Activated CD8-positive, alpha-beta memory T cell treated with anti-CD3 and anti-CD28 coated beads for 24 hours (primary cell): ENCODE data around the gene MINDY2.

Experiments used
- DNase-seq: peaks from one replicate; pipeline ENCODE4 v3.0.0-alpha.2; 2020

Gene MINDY2, protein sequence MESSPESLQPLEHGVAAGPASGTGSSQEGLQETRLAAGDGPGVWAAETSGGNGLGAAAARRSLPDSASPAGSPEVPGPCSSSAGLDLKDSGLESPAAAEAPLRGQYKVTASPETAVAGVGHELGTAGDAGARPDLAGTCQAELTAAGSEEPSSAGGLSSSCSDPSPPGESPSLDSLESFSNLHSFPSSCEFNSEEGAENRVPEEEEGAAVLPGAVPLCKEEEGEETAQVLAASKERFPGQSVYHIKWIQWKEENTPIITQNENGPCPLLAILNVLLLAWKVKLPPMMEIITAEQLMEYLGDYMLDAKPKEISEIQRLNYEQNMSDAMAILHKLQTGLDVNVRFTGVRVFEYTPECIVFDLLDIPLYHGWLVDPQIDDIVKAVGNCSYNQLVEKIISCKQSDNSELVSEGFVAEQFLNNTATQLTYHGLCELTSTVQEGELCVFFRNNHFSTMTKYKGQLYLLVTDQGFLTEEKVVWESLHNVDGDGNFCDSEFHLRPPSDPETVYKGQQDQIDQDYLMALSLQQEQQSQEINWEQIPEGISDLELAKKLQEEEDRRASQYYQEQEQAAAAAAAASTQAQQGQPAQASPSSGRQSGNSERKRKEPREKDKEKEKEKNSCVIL

DNA sequence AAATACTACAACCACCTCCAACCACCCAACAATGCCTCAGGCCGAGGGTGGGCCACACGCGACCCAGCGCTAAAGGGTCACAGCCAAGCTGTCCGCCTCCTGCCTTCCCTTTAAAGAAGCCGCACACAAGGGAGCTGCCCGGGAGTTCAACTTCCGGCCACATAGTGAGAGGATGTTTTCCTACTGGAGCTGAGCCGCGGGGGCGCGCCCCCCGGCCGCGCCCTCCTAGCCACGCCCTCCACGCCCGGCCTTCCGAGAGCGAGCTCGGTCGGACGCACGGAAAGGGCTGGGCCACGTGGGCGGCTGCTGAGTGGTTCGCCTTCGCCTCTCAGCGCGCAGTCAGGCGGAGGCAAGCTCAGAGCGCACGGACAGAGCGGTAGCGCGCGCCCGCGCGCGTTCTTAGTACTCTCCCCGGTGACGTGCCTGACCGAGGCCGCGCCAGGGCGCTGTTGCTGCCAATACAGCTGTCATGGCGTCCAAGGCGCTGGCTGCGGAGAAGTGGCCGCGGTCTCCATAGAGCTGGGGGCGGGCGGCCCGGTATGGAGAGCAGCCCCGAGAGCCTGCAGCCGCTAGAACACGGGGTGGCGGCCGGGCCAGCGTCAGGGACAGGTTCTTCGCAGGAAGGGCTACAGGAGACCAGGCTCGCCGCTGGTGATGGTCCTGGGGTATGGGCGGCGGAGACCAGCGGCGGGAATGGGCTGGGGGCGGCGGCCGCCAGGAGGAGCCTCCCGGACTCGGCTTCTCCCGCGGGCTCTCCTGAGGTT, at the start of gene MINDY2:
Gene MINDY2, plus strand, starts transcription at position 446 of the 764 bp plus-strand sequence. Its CDS starts 94 bp downstream, at position 540.
- DNase-seq: peak; percentile 94

GRCh38 chr15:58724466-58724865, 46.6 kb upstream of the MINDY2 start:
- DNase-seq: no peak

GRCh38 chr15:58726867-58727266, 44.2 kb upstream of the MINDY2 start:
- no peak for DNase-seq

GRCh38 chr15:58731756-58732535, 39.2 kb upstream of the MINDY2 start:
- no peak for DNase-seq

- no peak for DNase-seq
Measured at GRCh38 chr15:58732625-58733363, 38.3 kb upstream of the MINDY2 start.

DNA sequence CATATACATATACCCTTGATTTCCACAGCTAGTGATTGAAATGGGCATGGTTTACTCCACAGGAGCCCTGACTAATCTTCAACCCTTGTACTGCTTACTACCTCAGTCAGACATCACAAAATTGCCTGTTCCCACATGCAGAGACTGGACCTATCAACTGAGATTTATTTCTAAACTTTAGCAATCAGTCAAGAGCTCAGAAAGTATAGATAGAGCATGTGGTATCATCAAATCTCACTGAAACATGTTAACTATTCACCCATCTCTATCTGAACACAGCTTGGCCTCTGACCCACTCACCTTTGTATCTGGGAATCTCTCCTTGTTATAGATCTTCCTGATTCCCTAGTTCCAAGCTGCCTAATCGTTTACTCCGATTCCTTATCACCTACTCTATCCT, 36.2 kb upstream of the MINDY2 start:
- no peak for DNase-seq

- no peak for DNase-seq
Measured at GRCh38 chr15:58736018-58736643, 35.0 kb upstream of the MINDY2 start.

DNA sequence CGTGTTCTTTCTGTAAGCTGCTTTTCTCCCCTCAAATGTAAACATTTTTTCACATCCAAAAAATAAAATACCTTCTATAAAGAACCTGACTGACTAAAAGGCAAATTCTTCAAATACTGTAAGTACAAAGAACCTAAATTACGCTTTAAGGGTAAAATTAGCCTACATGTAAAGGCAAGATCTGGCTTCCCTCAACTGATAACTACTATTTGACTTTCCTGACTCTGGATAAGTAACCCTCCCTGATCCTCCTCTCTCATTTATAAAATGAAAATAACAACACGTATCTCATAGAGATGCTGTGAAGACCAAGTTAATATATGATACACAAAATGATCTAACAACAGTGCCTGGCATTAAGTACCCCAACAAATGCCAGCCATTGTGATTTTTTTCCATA, 33.8 kb upstream of the MINDY2 start:
- no peak for DNase-seq

GRCh38 chr15:58738046-58738707, 32.9 kb upstream of the MINDY2 start:
- DNase-seq: no peak

DNA sequence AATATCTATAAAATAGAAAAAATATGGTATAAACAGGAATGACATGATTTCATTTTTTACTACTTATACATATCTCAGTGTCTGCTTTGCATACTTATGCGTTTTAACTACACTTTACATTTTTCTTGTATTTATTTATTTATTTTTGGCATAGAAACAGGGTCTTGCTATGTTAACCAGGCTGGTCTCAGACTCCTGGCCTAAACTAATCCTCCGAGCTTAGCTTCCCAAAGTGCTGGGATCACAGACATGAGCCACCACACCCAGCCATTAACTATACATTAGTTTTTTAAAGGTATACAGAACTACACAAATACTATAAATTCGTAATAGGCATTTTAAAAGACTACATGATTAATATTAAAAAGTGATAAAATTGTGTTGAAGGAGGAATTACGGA, 30.7 kb upstream of the MINDY2 start:
- no peak for DNase-seq

DNA sequence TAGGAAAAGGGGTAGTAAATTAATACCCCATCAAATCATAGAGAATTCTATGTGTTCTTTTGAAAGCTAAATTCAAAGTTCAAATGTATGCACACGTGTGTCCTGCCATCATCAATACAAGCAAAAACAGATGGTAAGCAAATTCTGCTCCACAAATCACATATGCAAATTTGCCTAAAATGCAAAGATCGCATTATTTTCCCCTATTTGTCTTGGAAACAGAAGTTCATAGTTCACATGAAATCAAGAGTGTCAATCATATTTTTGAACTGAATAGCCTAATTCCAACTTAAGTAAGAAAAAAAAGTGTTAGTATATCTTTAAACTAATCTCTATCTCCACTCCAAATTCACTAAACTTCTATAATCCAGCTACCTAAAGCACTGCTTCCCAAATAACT, 30.1 kb upstream of the MINDY2 start:
- DNase-seq: no peak

- DNase-seq: no peak
Measured at GRCh38 chr15:58742022-58742813, 28.9 kb upstream of the MINDY2 start.

GRCh38 chr15:58742819-58743502, 28.1 kb upstream of the MINDY2 start:
- no peak for DNase-seq

DNA sequence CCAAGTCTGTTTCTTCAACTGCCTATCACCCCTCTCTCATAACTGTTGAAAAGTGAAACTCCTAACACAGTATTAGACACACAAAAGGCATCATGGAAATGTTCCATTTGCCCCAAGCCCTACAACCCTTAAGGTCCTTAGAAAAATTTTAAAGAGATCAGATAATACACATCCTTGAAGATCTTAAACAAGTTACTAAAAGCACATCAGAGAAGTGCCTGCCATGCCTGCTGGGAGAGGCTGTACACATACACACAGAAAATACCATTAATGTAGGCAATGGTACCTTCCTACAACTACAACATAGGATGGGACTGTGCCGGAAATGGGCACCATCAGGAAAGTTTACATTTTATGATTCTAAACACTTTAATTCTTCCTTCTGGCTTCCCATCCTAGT, 24.9 kb upstream of the MINDY2 start:
- no peak for DNase-seq

DNA sequence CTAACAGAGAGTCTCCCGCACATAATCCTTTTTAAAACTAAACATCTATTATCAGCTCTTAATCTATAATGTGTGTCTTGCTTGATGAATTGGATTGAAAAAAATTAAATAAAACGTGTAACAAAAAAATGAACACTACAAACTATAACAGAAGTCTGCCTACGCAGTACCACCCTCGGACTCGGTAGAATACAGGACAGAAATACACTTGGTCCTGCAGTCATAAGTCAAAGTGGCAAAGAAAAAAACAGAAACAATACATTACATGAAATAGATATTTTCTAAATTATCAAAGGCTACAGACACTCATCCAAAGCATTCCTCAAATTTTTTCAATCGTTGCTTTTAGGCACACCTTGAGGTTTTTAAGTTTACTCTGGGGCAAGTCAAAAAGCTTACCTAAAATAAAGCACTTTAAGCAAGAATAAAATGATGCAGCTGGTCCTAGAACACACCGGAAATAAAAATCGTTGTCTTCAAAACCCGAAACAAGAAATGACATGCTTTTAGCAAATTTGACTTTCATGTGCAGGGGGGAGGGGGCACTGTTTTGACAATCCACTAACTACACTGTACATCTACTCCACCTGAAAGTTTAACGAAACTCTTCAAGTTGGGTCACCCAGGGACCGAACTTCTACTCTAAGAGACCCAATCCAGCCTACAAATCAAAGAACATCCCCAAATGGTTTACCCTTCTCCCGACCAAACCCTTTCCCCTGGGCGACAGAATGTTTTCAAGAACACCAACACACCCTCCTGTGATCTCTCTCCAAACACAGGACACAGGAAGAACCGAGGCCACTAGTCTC, 22.9 kb upstream of the MINDY2 start:
- DNase-seq: no peak

GRCh38 chr15:58748852-58749531, 22.1 kb upstream of the MINDY2 start:
- DNase-seq: peak; percentile 77

GRCh38 chr15:58749532-58750337, 21.4 kb upstream of the MINDY2 start, which contains the start of gene ADAM10:
Gene ADAM10, minus strand, starts transcription at chr15:58749707. Its CDS starts 173 bp downstream, at chr15:58749534.
- DNase-seq: peak; percentile 99
